ENCODE results near the gene LRRC7. TPM values are rescaled to one million over a fixed set of nuclear protein-coding genes. Genes with fewer than 3 reads are reported as not detected.

LRRC7 gene
- total and polyA plus RNA-seq, 2 experiments from 2014 or later: 1.2 TPM; not detected in 1

- no peak for ATAC-seq
- TF ChIP-seq CREB1 (CRISPR knock-in tag; IDR thresholded peaks at IDR 0.05; ENCODE audit: low read depth) (no peak), POLR2AphosphoS5 (IDR thresholded peaks at IDR 0.05; ENCODE audit: low read depth) (no peak), REST (IDR thresholded peaks at IDR 0.05; ENCODE audit: unreplicated experiment) (no peak), CTCF (conservative IDR thresholded peaks at IDR 0.05; ENCODE audit: low read depth in 2 of 2) (no peak), STAT1 (IDR thresholded peaks at IDR 0.05; ENCODE audit: unreplicated experiment) (no peak), ZNF114 (CRISPR knock-in tag; IDR thresholded peaks at IDR 0.05) (no peak), ZNF462 (CRISPR knock-in tag; IDR thresholded peaks at IDR 0.05) (no peak), EZH2 (IDR thresholded peaks at IDR 0.05; ENCODE audit: low read depth, unreplicated experiment) (no peak), ETS1 (IDR thresholded peaks at IDR 0.05) (no peak), NANOG (IDR thresholded peaks at IDR 0.05; ENCODE audit: borderline replicate concordance) (no peak), ZNF331 (CRISPR knock-in tag; IDR thresholded peaks at IDR 0.05; ENCODE audit: low read depth) (no peak), EZH2phosphoT487 (IDR thresholded peaks at IDR 0.05; ENCODE audit: unreplicated experiment) (no peak), JUNB (IDR thresholded peaks at IDR 0.05; ENCODE audit: unreplicated experiment) (no peak)
- Mint-ChIP-seq H3K9me3 (no peaks in the 10 kb centered on the region), H3K36me3 (ENCODE audit: low read depth) (no peaks in the 10 kb centered on the region), H3K4me3 (no peak overlapping the region), H3K27ac (no peak overlapping the region), H3K4me1 (peaks cover 7% of the 10 kb centered on the region; the same call in 2 of the 3 replicates), H3K27me3 (ENCODE audit: insufficient read depth, low read depth, poor library complexity) (no peaks in the 10 kb centered on the region)
- no peak for DNase-seq (ENCODE audit: low spot score)
- Histone ChIP-seq H3K9me2 (ENCODE audit: insufficient read depth) (no peaks in the 10 kb centered on the region), H3K4me2 (no peak overlapping the region), H3K27ac (ENCODE audit: low read depth) (no peak overlapping the region), H3K4me3 (no peak overlapping the region), H3K79me2 (replicated peaks; ENCODE audit: insufficient read depth) (no peaks in the 10 kb centered on the region), H3K36me3 (ENCODE audit: insufficient read depth) (no peaks in the 10 kb centered on the region), H3K27me3 (ENCODE audit: insufficient read depth) (no peaks in the 10 kb centered on the region), H3F3A (replicated peaks; ENCODE audit: low read depth) (no peaks in the 10 kb centered on the region), H4K20me1 (replicated peaks; ENCODE audit: insufficient read depth) (no peaks in the 10 kb centered on the region), H3K4me1 (ENCODE audit: insufficient read depth) (no peaks in the 10 kb centered on the region), H2AFZ (peak overlapping the region; percentile 20; the same call in 1 of the 2 replicates)
Measured at GRCh38 chr1:70042090-70042731, 474.5 kb downstream of the LRRC7 start.
